ENCODE data around the gene IPCEF1. TPM values are rescaled to one million over a fixed set of nuclear protein-coding genes. Genes with fewer than 3 reads are reported as not detected.

The IPCEF1 gene
- total and polyA plus RNA-seq, 2 of the 8 experiments (the other 6 are each of a cell fraction or from before 2014, with no cell fraction given): 0.41 to 0.78 TPM

DNA sequence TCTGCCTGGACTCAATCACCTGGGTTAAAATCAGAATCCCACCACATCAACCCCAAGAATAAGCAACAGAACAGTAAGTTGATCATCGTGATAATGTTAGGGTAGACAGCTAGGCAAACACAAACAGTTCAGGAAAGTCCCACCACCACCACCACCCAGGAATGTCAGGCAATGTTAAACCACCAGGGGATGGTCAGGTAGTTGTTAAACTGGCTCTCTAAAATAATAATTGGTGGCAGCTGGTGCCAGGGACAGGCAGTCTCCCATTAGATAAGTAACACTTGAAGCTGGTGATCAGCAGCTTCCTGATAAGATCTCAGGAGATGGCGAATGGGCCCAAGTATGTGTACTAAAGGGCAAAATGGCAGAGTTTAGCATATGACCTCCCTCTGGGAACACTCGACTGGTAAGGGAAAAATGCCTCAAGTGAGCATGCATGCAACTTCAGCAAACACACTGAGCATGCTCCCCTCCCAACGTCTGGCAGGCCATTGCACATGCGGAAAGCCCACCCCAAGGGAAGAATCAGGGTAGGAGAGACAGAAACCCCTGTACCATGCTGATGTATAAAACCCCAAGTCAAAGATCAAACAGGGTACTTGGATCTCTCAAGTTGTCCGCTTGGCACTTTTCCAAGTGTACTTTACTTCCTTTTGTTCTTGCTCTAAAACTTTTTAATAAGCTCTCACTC lies 66.6 kb downstream of the IPCEF1 start:
- no peaks in the 10 kb centered on the region for H3K9me3 ChIP-seq (ENCODE audit: insufficient read depth in 2 of 2, low read depth in 1 of 2, low read length in 1 of 2)
- H3K79me1 ChIP-seq (ENCODE audit: low read depth, low read length): no peaks in the 10 kb centered on the region
- no peak overlapping the region for H4K8ac ChIP-seq (ENCODE audit: extremely low read depth, insufficient read depth, low read length)
- no peak for DNase-seq (ENCODE audit: low read depth in 1 of 2, low spot score in 2 of 2)
- no peak overlapping the region for H3K4me2 ChIP-seq (ENCODE audit: insufficient read depth in 1 of 2, low read depth in 2 of 2, low read length in 2 of 2)
- no peaks in the 10 kb centered on the region for H3K79me2 ChIP-seq (ENCODE audit: control insufficient read depth in 1 of 2, insufficient read depth in 2 of 2, low read length in 2 of 2)
- no peaks in the 10 kb centered on the region for H3K36me3 ChIP-seq (ENCODE audit: control insufficient read depth in 2 of 4, insufficient read depth in 4 of 4, low read length in 3 of 4)
- H3K23ac ChIP-seq (ENCODE audit: insufficient read length): no peak overlapping the region
- H2BK5ac ChIP-seq (ENCODE audit: low read depth, low read length): no peak overlapping the region
- no peak for FAIRE-seq
- TF ChIP-seq, protein P1, sequence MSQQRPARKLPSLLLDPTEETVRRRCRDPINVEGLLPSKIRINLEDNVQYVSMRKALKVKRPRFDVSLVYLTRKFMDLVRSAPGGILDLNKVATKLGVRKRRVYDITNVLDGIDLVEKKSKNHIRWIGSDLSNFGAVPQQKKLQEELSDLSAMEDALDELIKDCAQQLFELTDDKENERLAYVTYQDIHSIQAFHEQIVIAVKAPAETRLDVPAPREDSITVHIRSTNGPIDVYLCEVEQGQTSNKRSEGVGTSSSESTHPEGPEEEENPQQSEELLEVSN (IDR thresholded peaks at IDR 0.05): no peak
- TF ChIP-seq CBX8 (IDR thresholded peaks at IDR 0.05; ENCODE audit: borderline replicate concordance, low read depth, low read length) (no peak), JUN (IDR thresholded peaks at IDR 0.05; ENCODE audit: low read depth, low read length) (no peak), CEBPB (IDR thresholded peaks at IDR 0.05; ENCODE audit: low read depth, low read length) (no peak), POU5F1 (IDR thresholded peaks at IDR 0.05; ENCODE audit: low read depth, low read length) (no peak), TBP (IDR thresholded peaks at IDR 0.05; ENCODE audit: low read depth, low read length) (no peak), KDM5A (IDR thresholded peaks at IDR 0.05; ENCODE audit: low read length) (no peak)
- TF ChIP-seq, protein P2, sequence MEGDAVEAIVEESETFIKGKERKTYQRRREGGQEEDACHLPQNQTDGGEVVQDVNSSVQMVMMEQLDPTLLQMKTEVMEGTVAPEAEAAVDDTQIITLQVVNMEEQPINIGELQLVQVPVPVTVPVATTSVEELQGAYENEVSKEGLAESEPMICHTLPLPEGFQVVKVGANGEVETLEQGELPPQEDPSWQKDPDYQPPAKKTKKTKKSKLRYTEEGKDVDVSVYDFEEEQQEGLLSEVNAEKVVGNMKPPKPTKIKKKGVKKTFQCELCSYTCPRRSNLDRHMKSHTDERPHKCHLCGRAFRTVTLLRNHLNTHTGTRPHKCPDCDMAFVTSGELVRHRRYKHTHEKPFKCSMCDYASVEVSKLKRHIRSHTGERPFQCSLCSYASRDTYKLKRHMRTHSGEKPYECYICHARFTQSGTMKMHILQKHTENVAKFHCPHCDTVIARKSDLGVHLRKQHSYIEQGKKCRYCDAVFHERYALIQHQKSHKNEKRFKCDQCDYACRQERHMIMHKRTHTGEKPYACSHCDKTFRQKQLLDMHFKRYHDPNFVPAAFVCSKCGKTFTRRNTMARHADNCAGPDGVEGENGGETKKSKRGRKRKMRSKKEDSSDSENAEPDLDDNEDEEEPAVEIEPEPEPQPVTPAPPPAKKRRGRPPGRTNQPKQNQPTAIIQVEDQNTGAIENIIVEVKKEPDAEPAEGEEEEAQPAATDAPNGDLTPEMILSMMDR (IDR thresholded peaks at IDR 0.05; ENCODE audit: control extremely low read depth in 1 of 3, insufficient read depth in 1 of 3, low read depth in 1 of 3, low read length in 3 of 3): no peak
- H3K4me3 ChIP-seq (ENCODE audit: extremely low read depth in 1 of 4, insufficient read depth in 2 of 4, low read depth in 3 of 4, low read length in 4 of 4): no peak overlapping the region
- no peak overlapping the region for H2BK15ac ChIP-seq (ENCODE audit: low read length)
- H3K27ac ChIP-seq (ENCODE audit: low read depth, low read length): no peak overlapping the region
- CTCF ChIA-PET (ENCODE audit: partially characterized antibody): no interaction called here
- H2BK120ac ChIP-seq (replicated peaks; ENCODE audit: low read depth, low read length): no peak overlapping the region
- H4K5ac ChIP-seq (ENCODE audit: insufficient read length, low read depth, low read length): no peak overlapping the region
- H3K4ac ChIP-seq (replicated peaks; ENCODE audit: insufficient read length, low read depth, low read length): no peak overlapping the region
- no peak overlapping the region for H3K18ac ChIP-seq (ENCODE audit: extremely low read depth, low read length)
- WGBS, 2 experiments (ENCODE audit: extremely low coverage in 1 of 2, insufficient coverage in 1 of 2, insufficient read length in 1 of 2, insufficient replicate concordance in 2 of 2, low coverage in 1 of 2, low lambda C conversion rate in 2 of 2, missing lambda C conversion rate in 1 of 2): 91% methylated on average over 6 of the region's 6 CpGs; no CpG with 5 or more reads in 1 of the 2 experiments
- no peak overlapping the region for H2AFZ ChIP-seq (ENCODE audit: low read length)
- H3K56ac ChIP-seq (replicated peaks; ENCODE audit: insufficient read length, low read depth, low read length): no peak overlapping the region
- H4K91ac ChIP-seq (replicated peaks; ENCODE audit: insufficient read length, low read length): no peak overlapping the region
- no peaks in the 10 kb centered on the region for H3K4me1 ChIP-seq (replicated peaks in 1 of 4; ENCODE audit: control insufficient read depth in 3 of 4, insufficient read depth in 4 of 4, low read length in 3 of 4)
- no peak overlapping the region for H2AK5ac ChIP-seq (ENCODE audit: low read depth, low read length)
- no peak overlapping the region for H2BK20ac ChIP-seq (ENCODE audit: low read length)
- no peaks in the 10 kb centered on the region for H3K27me3 ChIP-seq (replicated peaks in 1 of 4; ENCODE audit: control insufficient read depth in 3 of 4, extremely low read depth in 1 of 4, insufficient read depth in 3 of 4, low read length in 3 of 4)
- no peak overlapping the region for H2BK12ac ChIP-seq (ENCODE audit: low read depth, low read length)
- no peak overlapping the region for H3K14ac ChIP-seq (ENCODE audit: insufficient read length)
- no peaks in the 10 kb centered on the region for H4K20me1 ChIP-seq (replicated peaks in 1 of 2; ENCODE audit: control insufficient read depth in 1 of 2, insufficient read depth in 2 of 2, low read length in 2 of 2)
- POLR2A ChIA-PET (ENCODE audit: partially characterized antibody): no interaction called here
- H3K9ac ChIP-seq (replicated peaks in 1 of 4; ENCODE audit: extremely low read depth in 1 of 4, low read depth in 3 of 4, low read length in 3 of 4): no peak overlapping the region
- no peaks in the 10 kb centered on the region for H3K23me2 ChIP-seq (ENCODE audit: low read depth, low read length)
